Measurements from ENCODE around the gene GMIP. TPM values are rescaled to one million over a fixed set of nuclear protein-coding genes. Genes with fewer than 3 reads are reported as not detected.
A peak's percentile ranks its signal among the peaks of the same experiment; 100 is the strongest.

Gene GMIP
- polyA plus RNA-seq, 1 of the 3 experiments (the other 2 are of a cell fraction), result 6.3 TPM

DNA sequence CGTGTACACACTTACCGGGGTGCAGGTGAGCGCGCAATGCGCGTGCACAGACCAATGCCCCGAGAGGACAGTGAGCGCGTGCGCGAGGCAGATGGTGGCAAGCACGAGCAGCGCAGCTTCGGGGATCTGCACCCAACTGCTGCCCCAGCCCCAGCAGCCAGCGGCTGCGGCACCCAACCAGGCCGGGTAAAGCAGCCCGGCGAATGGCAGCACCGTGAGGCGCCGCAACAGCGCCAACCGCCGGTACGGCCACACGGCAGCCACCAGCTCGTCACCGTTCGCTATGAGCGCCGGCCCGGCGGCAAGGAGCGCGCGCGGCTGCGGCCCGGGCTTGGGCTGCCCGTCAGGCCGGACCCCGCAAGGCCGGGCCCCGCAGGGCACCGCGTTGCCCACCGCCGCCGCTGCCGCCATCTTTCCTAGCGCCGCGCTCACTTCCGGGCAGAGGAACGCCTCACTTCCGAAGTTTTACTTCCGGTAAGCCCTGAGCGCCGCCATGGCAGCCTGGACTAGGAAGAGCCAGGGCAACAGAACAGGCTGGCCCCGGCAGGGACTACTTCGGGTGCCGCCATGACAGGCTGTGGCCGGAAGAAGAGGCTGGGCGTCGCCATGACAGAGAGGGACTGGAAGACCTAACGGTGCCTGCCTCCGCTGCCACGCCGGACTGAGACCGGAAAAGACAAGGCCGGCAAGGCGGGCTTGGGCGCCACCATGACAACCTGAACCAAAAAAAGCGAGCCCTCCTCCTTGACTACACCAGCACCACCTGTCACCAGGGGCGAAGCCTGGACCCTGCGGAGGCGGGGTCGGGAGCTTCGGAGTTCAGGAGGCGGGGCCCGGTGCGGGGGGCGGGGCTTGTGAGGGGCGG, 20.0 kb upstream of the GMIP start, which contains the start of gene ATP13A1:
Gene ATP13A1, minus strand, starts transcription at position 421 of the 865 bp plus-strand sequence. Its CDS starts 10 bp downstream, at position 411.
- peaks cover 44% of the 10 kb centered on the region for H3K79me2 ChIP-seq (ENCODE audit: insufficient read depth)
- peak; percentile 95 for DNase-seq
- ChIA-PET CTCF (interaction anchor here (1.0 to 2.9 kb wide), 3 partner anchors 12 to 131 kb away, joined by 3 to 17 read pairs (median 3); partner anchors contain the start of gene GMIP), POLR2A (interaction anchor here (0.6 to 0.7 kb wide), 2 partner anchors 134 to 148 kb away, joined by 3 read pairs; partner anchors contain the start of gene NDUFA13)
- H3K9me3 ChIP-seq, result no peaks in the 10 kb centered on the region
- H3K27ac ChIP-seq (ENCODE audit: low read depth in 2 of 2, low read length in 1 of 2), result peak within 1 kb of the TSS; percentile 88 to 92
- H4K20me1 ChIP-seq (ENCODE audit: insufficient read depth), result peaks cover 31% of the 10 kb centered on the region
- no peaks in the 10 kb centered on the region for H3K27me3 ChIP-seq (ENCODE audit: insufficient read depth)
- H2AFZ ChIP-seq (ENCODE audit: low read depth), result peak within 1 kb of the TSS; percentile 88
- peak within 1 kb of the TSS; percentile 83 to 90 for H3K4me3 ChIP-seq (ENCODE audit: low read depth in 2 of 2, low read length in 1 of 2)
- H3F3A ChIP-seq (replicated peaks; ENCODE audit: insufficient read depth), result no peaks in the 10 kb centered on the region
- H3K9me2 ChIP-seq, result no peaks in the 10 kb centered on the region
- peaks cover 5 to 11% of the 10 kb centered on the region in 2 experiments for H3K36me3 ChIP-seq (replicated peaks in 1 of 2; ENCODE audit: control insufficient read depth in 1 of 2, insufficient read depth in 2 of 2, low read length in 1 of 2)
- WGBS (ENCODE audit: low lambda C conversion rate), result 2% methylated on average over 20 of the region's 85 CpGs
- peaks cover 0 to 20% of the 10 kb centered on the region in 2 experiments; a peak in 2 of 4 replicates for H3K4me1 ChIP-seq (ENCODE audit: control insufficient read depth in 1 of 2, insufficient read depth in 2 of 2, low read depth in 1 of 2, low read length in 1 of 2)
- H3K9ac ChIP-seq, result peak within 1 kb of the TSS; percentile 86
- peak within 1 kb of the TSS; percentile 74 for H3K4me2 ChIP-seq
- peak; percentile 94 for TF ChIP-seq GABPA (IDR thresholded peaks at IDR 0.05; ENCODE audit: low read depth)
- no peak for TF ChIP-seq RAD21 (IDR thresholded peaks at IDR 0.05; ENCODE audit: low read length)
- peak; percentile 47 for TF ChIP-seq NRF1 (IDR thresholded peaks at IDR 0.05; ENCODE audit: low read depth, low read length)
- TF ChIP-seq MXI1 (IDR thresholded peaks at IDR 0.05; ENCODE audit: low read depth, low read length), result peak; percentile 89
- TF ChIP-seq JUND (IDR thresholded peaks at IDR 0.05), result no peak
- no peak for TF ChIP-seq FOXJ3 (CRISPR knock-in tag; IDR thresholded peaks at IDR 0.05)
- TF ChIP-seq RFX5 (IDR thresholded peaks at IDR 0.05; ENCODE audit: low read length), result no peak
- TF ChIP-seq SMC3 (IDR thresholded peaks at IDR 0.05; ENCODE audit: low read depth, low read length), result no peak
- TF ChIP-seq EP300 (IDR thresholded peaks at IDR 0.05; ENCODE audit: borderline replicate concordance in 1 of 2, low read depth in 1 of 2, low read length in 1 of 2), result no peak
- peak; percentile 94 for TF ChIP-seq TAF1 (IDR thresholded peaks at IDR 0.05; ENCODE audit: borderline replicate concordance, low read depth, low read length)
- TF ChIP-seq, protein P1, sequence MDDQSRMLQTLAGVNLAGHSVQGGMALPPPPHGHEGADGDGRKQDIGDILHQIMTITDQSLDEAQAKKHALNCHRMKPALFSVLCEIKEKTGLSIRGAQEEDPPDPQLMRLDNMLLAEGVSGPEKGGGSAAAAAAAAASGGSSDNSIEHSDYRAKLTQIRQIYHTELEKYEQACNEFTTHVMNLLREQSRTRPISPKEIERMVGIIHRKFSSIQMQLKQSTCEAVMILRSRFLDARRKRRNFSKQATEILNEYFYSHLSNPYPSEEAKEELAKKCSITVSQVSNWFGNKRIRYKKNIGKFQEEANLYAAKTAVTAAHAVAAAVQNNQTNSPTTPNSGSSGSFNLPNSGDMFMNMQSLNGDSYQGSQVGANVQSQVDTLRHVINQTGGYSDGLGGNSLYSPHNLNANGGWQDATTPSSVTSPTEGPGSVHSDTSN (IDR thresholded peaks at IDR 0.05), result 0 out of 2 replicates have a peak, but pooled peaks have one; percentile 24
- TF ChIP-seq NFIC (IDR thresholded peaks at IDR 0.05; ENCODE audit: borderline replicate concordance), result no peak
- no peak for TF ChIP-seq FOXM1 (IDR thresholded peaks at IDR 0.05; ENCODE audit: low read depth)
- TF ChIP-seq EZH2phosphoT487 (IDR thresholded peaks at IDR 0.05; ENCODE audit: borderline replicate concordance, low read depth), result no peak
- TF ChIP-seq, protein P2, sequence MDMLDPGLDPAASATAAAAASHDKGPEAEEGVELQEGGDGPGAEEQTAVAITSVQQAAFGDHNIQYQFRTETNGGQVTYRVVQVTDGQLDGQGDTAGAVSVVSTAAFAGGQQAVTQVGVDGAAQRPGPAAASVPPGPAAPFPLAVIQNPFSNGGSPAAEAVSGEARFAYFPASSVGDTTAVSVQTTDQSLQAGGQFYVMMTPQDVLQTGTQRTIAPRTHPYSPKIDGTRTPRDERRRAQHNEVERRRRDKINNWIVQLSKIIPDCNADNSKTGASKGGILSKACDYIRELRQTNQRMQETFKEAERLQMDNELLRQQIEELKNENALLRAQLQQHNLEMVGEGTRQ (IDR thresholded peaks at IDR 0.05; ENCODE audit: borderline replicate concordance, low read depth, low read length), result no peak
- TF ChIP-seq POLR2AphosphoS5 (IDR thresholded peaks at IDR 0.05; ENCODE audit: low read depth, low read length), result peak; percentile 81
- TF ChIP-seq, protein P3, sequence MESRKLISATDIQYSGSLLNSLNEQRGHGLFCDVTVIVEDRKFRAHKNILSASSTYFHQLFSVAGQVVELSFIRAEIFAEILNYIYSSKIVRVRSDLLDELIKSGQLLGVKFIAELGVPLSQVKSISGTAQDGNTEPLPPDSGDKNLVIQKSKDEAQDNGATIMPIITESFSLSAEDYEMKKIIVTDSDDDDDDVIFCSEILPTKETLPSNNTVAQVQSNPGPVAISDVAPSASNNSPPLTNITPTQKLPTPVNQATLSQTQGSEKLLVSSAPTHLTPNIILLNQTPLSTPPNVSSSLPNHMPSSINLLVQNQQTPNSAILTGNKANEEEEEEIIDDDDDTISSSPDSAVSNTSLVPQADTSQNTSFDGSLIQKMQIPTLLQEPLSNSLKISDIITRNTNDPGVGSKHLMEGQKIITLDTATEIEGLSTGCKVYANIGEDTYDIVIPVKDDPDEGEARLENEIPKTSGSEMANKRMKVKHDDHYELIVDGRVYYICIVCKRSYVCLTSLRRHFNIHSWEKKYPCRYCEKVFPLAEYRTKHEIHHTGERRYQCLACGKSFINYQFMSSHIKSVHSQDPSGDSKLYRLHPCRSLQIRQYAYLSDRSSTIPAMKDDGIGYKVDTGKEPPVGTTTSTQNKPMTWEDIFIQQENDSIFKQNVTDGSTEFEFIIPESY (IDR thresholded peaks at IDR 0.05; ENCODE audit: borderline replicate concordance, low read depth), result no peak
- TF ChIP-seq ELF1 (IDR thresholded peaks at IDR 0.05), result peak; percentile 96
- no peak for TF ChIP-seq MEF2A (IDR thresholded peaks at IDR 0.05; ENCODE audit: borderline replicate concordance, low read depth)
- TF ChIP-seq GATA2 (CRISPR knock-in tag; IDR thresholded peaks at IDR 0.05), result no peak
- peak; percentile 65 for TF ChIP-seq CHD2 (IDR thresholded peaks at IDR 0.05; ENCODE audit: low read length, partially characterized antibody)
- TF ChIP-seq, protein P4, sequence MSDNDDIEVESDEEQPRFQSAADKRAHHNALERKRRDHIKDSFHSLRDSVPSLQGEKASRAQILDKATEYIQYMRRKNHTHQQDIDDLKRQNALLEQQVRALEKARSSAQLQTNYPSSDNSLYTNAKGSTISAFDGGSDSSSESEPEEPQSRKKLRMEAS (IDR thresholded peaks at IDR 0.05; ENCODE audit: low read depth), result peak; percentile 42
- no peak for TF ChIP-seq RCOR1 (IDR thresholded peaks at IDR 0.05; ENCODE audit: low read length)
- TF ChIP-seq RXRA (IDR thresholded peaks at IDR 0.05; ENCODE audit: borderline replicate concordance, low read depth), result no peak
- TF ChIP-seq, protein P5, sequence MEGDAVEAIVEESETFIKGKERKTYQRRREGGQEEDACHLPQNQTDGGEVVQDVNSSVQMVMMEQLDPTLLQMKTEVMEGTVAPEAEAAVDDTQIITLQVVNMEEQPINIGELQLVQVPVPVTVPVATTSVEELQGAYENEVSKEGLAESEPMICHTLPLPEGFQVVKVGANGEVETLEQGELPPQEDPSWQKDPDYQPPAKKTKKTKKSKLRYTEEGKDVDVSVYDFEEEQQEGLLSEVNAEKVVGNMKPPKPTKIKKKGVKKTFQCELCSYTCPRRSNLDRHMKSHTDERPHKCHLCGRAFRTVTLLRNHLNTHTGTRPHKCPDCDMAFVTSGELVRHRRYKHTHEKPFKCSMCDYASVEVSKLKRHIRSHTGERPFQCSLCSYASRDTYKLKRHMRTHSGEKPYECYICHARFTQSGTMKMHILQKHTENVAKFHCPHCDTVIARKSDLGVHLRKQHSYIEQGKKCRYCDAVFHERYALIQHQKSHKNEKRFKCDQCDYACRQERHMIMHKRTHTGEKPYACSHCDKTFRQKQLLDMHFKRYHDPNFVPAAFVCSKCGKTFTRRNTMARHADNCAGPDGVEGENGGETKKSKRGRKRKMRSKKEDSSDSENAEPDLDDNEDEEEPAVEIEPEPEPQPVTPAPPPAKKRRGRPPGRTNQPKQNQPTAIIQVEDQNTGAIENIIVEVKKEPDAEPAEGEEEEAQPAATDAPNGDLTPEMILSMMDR (IDR thresholded peaks at IDR 0.05), result 0 out of 2 replicates have a peak, but pooled peaks have one; percentile 18
- TF ChIP-seq TEAD4 (IDR thresholded peaks at IDR 0.05; ENCODE audit: borderline replicate concordance, insufficient read depth), result no peak

Data from SK-N-SH (cell line).